HepG2 (cell line): ENCODE results near the gene KIF23. TPM values are rescaled to one million over a fixed set of nuclear protein-coding genes. Genes with fewer than 3 reads are reported as not detected.

Experiments
- ATAC-seq: fragments of 200-7000 bp; cut with Tn5 transposase; 3 replicates; pipeline ENCODE4 v1.9.1; 2020; ENCODE audit warnings: mild to moderate bottlenecking, moderate library complexity
- BruUV-seq: library from RNA; stranded (reverse); fragments of 400-500 nt; replicated peaks from 2 replicates; lab custom pipeline; 2021; lab: Mats Ljungman, UMichigan
- CTCF ChIA-PET: fragments of 300-600 bp; formaldehyde crosslinking; extraction: SDS; loops from one replicate; lab custom pipeline; 2021; ENCODE audit warnings: low total read pairs, inconsistent platforms, low intra/inter-chr PET ratio; lab: Yijun Ruan, JAX
- POLR2A ChIA-PET: fragments of 350-600 bp; sonication (Branson Sonifier 250); formaldehyde crosslinking; loops from one replicate; lab custom pipeline; 2020; ENCODE audit warnings: antibody characterized with exemption, inconsistent platforms; lab: Yijun Ruan, JAX
- DNase-seq: peaks from one replicate; pipeline ENCODE4 v3.0.0-alpha.2; 2015; ENCODE audit warnings: low spot score
- FAIRE-seq: peaks from 3 replicates; lab custom pipeline; 2011; peaks lifted over from hg19 to GRCh38; lab: Jason Lieb, UNC
- H2AFZ ChIP-seq: one replicate; pipeline ENCODE4 v1.6.1; 2011; ENCODE audit warnings: low read length, inconsistent platforms
- H3K27ac ChIP-seq: fragments of 300-600 bp; 3 replicates; pipeline ENCODE4 v1.8.0; 2011; ENCODE audit warnings: mixed run types, mild to moderate bottlenecking, mixed read lengths, low read length, inconsistent platforms; ENCODE audit not compliant: insufficient read depth; ENCODE audit errors: extremely low read length
- H3K27me3 ChIP-seq, 2 experiments: fragments of 200-600 bp in 1 of 2; 2 replicates in 1 of 2; 3 replicates in 1 of 2; pipeline versions ENCODE4 v1.6.0 to v1.8.0; 2011; ENCODE audit warnings: low read length in 2 of 2, mild to moderate bottlenecking in 2 of 2, moderate library complexity in 2 of 2, inconsistent platforms in 1 of 2; ENCODE audit not compliant: insufficient read depth in 2 of 2, control insufficient read depth in 1 of 2
- H3K36me3 ChIP-seq, 2 experiments: fragments of 200-600 bp in 1 of 2; replicated peaks in 1 of 2; 2 replicates in 1 of 2; 3 replicates in 1 of 2; pipeline versions ENCODE4 v1.5.1 to v1.8.0; 2011; ENCODE audit warnings: low read length in 2 of 2, inconsistent platforms in 1 of 2; ENCODE audit not compliant: insufficient read depth in 2 of 2, control insufficient read depth in 1 of 2
- H3K4me1 ChIP-seq: 2 replicates; pipeline ENCODE4 v1.5.1; 2012; ENCODE audit warnings: low read length, inconsistent platforms; ENCODE audit not compliant: insufficient read depth
- H3K4me2 ChIP-seq: 2 replicates; pipeline ENCODE4 v1.6.0; 2011; ENCODE audit warnings: low read depth, low read length, inconsistent platforms
- H3K4me3 ChIP-seq, 3 experiments: fragments of 200-600 bp in 1 of 3; sonication (generic), shearing (Covaris generic) in 1 of 3; replicated peaks in 1 of 3; 2 replicates each; pipeline ENCODE4 v1.5.1; 2011 to 2016; ENCODE audit warnings: low read length in 3 of 3, inconsistent platforms in 2 of 3, low read depth in 2 of 3, mild to moderate bottlenecking in 2 of 3, control low read depth in 1 of 3, mixed read lengths in 1 of 3; ENCODE audit not compliant: insufficient read depth in 1 of 3
- H3K79me2 ChIP-seq: one replicate; pipeline ENCODE4 v1.6.1; 2011; ENCODE audit warnings: low read length, inconsistent platforms; ENCODE audit not compliant: insufficient read depth
- H3K9ac ChIP-seq: 2 replicates; pipeline ENCODE4 v1.6.0; 2011; ENCODE audit warnings: mild to moderate bottlenecking, low read depth, low read length, inconsistent platforms; ENCODE audit not compliant: insufficient read depth
- H3K9me3 ChIP-seq: 2 replicates; pipeline ENCODE4 v1.5.1; 2012; ENCODE audit warnings: mild to moderate bottlenecking, low read length
- H4K20me1 ChIP-seq: 2 replicates; pipeline ENCODE4 v1.6.0; 2011; ENCODE audit warnings: inconsistent platforms, mild to moderate bottlenecking, low read length, moderate library complexity; ENCODE audit not compliant: insufficient read depth
- HNRNPL ChIP-seq: fragments of 200-400 bp; formaldehyde crosslinking; IDR thresholded peaks from 2 replicates; pipeline ENCODE4 v1.6.1; 2017; ENCODE audit warnings: mild to moderate bottlenecking, low read depth, low read length
- MEF2D ChIP-seq: sonication (generic); formaldehyde crosslinking; IDR thresholded peaks from 2 replicates; pipeline ENCODE4 v1.5.1; 2020; ENCODE audit warnings: mild to moderate bottlenecking, missing genetic modification reagents
- NCOR1 ChIP-seq: fragments of 200-600 bp; sonication (generic); IDR thresholded peaks from 2 replicates; pipeline ENCODE4 v1.7.0; 2017; ENCODE audit warnings: antibody characterized with exemption, low read length, borderline replicate concordance
- SRSF1 ChIP-seq: fragments of 200-400 bp; formaldehyde crosslinking; optimal IDR thresholded peaks from 2 replicates; pipeline ENCODE3; 2017; ENCODE audit warnings: mild to moderate bottlenecking, low read depth, low read length, moderate library complexity
- ZBTB38 ChIP-seq: sonication (generic); formaldehyde crosslinking; IDR thresholded peaks from 2 replicates; pipeline ENCODE4 v1.5.1; 2020; ENCODE audit warnings: mild to moderate bottlenecking, missing genetic modification reagents
- ZBTB7B ChIP-seq: sonication (generic); formaldehyde crosslinking; IDR thresholded peaks from 2 replicates; pipeline ENCODE4 v1.4.0; 2020; ENCODE audit warnings: missing genetic modification reagents
- ZFP36L2 ChIP-seq: sonication (generic); formaldehyde crosslinking; IDR thresholded peaks from 2 replicates; pipeline ENCODE4 v1.4.0; 2020; ENCODE audit warnings: missing genetic modification reagents
- WGBS: methylation state at CpG from one replicate; pipeline ENCODE4 v1.1.6; 2017; ENCODE audit warnings: low lambda C conversion rate; 5-methylcytosine and 5-hydroxymethylcytosine counted together
- in situ Hi-C: cut with HindIII; loops from 2 replicates; pipeline ENCODE4 v1.10.0; 2017; ENCODE audit warnings: low pct_unique_long_range_greater_than_20kb; ENCODE audit not compliant: extremely low pct_ligation_motif_present
- intact Hi-C: fragments of 100-400 bp; cut with micrococcal nuclease; formaldehyde crosslinking; loops from one replicate; pipeline ENCODE4 v1.10.0; 2022; ENCODE audit not compliant: unreplicated experiment
- polyA plus RNA-seq, 8 experiments: library from polyadenylated mRNA; depleted of rRNA in 3 of 8; stranded (reverse) in 7 of 8; unstranded in 1 of 8; fragments of >200 nt; fragmentation: Illumina TruSeq in 4 of 8; extraction: Trizol in 4 of 8; gene quantifications; 2 replicates each; pipeline versions ENCODE4 v1.2.1 to v1.2.3, GENCODE V29; 2011 to 2016; ENCODE audit warnings: low read depth in 4 of 8, missing spikeins in 1 of 8, mixed read lengths in 1 of 8; ENCODE audit not compliant: insufficient read depth in 1 of 8
- total RNA-seq, 5 experiments: library from RNA; depleted of rRNA; stranded (reverse); fragments of >200 nt; fragmentation: Illumina TruSeq; extraction: Trizol; gene quantifications; 2 replicates each; pipeline ENCODE4 v1.2.3, GENCODE V29; 2016; ENCODE audit warnings: low read depth in 1 of 5
- TF ChIP-seq, protein P1 (sequence below): sonication (generic); formaldehyde crosslinking; IDR thresholded peaks from 2 replicates; pipeline ENCODE4 v1.4.0; 2020; ENCODE audit warnings: missing genetic modification reagents, mild to moderate bottlenecking, borderline replicate concordance
- TF ChIP-seq, protein P2 (sequence below): IDR thresholded peaks from 2 replicates; pipeline ENCODE4 v1.6.1; 2012; ENCODE audit warnings: inconsistent platforms
- TF ChIP-seq, protein P3 (sequence below): sonication (generic); formaldehyde crosslinking; IDR thresholded peaks from 2 replicates; pipeline ENCODE4 v1.5.1; 2020; ENCODE audit warnings: missing genetic modification reagents, mild to moderate bottlenecking, borderline replicate concordance
- TF ChIP-seq, protein P4 (sequence below): sonication (generic); formaldehyde crosslinking; IDR thresholded peaks from 2 replicates; pipeline ENCODE4 v1.8.1; 2023; ENCODE audit warnings: missing genetic modification reagents, mild to moderate bottlenecking, borderline replicate concordance
- TF ChIP-seq, protein P5 (sequence below): sonication (generic); formaldehyde crosslinking; IDR thresholded peaks from 2 replicates; pipeline ENCODE4 v1.5.0; 2020; ENCODE audit warnings: mild to moderate bottlenecking, missing genetic modification reagents

Gene KIF23
- total and polyA plus RNA-seq, 2 of the 13 experiments (the other 11 are each of a cell fraction or from before 2014, with no cell fraction given) = 11.3 to 38.1 TPM

DNA sequence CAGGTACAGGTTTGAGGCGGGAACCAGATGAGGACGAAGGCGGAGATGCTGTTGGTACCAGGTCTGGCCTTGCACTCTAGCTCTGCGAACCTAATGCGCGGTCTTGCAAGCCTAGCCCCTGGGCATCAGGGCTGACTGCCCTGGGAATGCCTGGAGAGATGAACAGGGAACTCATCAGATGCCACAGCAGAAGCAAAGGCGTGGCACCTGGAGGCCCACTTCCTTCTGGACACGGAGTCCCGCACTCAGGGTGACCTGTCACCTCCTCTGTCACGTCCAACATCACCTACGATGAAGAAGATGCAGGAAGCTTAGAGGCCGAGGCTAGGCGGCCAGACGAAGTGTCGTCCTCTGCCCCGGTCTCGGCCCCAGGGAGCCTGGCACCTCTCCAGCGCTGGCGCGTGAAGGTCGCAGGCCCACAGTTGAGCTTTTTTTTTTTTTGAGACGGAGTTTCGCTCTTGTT lies 47.9 kb downstream of the KIF23 start:
- ChIA-PET POLR2A (interaction anchor here (0.8 to 4.0 kb wide), 6 partner anchors 9 to 643 kb away, joined by 3 to 149 read pairs (median 4); partner anchors contain the start of genes GLCE, KIF23 and RPLP1), CTCF (interaction anchor here (0.5 kb wide), 1 partner anchor 130 kb away, joined by 3 read pairs; no protein-coding TSS in a partner anchor)
- Histone ChIP-seq H2AFZ (no peak overlapping the region), H3K27ac (peak overlapping the region; percentile 86), H4K20me1 (no peaks in the 10 kb centered on the region), H3K9me3 (no peaks in the 10 kb centered on the region), H3K4me1 (peaks cover 32% of the 10 kb centered on the region), H3K27me3 (no peaks in the 10 kb centered on the region; a peak in 1 of 5 replicates), H3K4me2 (peak overlapping the region; percentile 97), H3K79me2 (no peaks in the 10 kb centered on the region), H3K9ac (peak overlapping the region; percentile 66), H3K4me3 (peak overlapping the region; percentile 32 to 79 (median 54); a peak in 5 of 6 replicates), H3K36me3 (no peaks in the 10 kb centered on the region; a peak in 1 of 5 replicates)
- TF ChIP-seq, protein P1, sequence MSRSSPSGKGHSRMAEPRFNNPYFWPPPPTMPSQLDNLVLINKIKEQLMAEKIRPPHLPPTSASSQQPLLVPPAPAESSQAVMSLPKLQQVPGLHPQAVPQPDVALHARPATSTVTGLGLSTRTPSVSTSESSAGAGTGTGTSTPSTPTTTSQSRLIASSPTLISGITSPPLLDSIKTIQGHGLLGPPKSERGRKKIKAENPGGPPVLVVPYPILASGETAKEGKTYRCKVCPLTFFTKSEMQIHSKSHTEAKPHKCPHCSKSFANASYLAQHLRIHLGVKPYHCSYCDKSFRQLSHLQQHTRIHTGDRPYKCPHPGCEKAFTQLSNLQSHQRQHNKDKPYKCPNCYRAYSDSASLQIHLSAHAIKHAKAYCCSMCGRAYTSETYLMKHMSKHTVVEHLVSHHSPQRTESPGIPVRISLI = peak; percentile 37; the same call in 1 of the 2 replicates
- TF ChIP-seq NCOR1 (0 out of 2 replicates have a peak, but pooled peaks have one; percentile 14), MEF2D (no peak), ZFP36L2 (CRISPR knock-in tag) (no peak), HNRNPL (0 out of 2 replicates have a peak, but pooled peaks have one; percentile 22), SRSF1 (peak; percentile 51), ZBTB7B (no peak), ZBTB38 (CRISPR knock-in tag) (0 out of 2 replicates have a peak, but pooled peaks have one; percentile 16)
- TF ChIP-seq, protein P2, sequence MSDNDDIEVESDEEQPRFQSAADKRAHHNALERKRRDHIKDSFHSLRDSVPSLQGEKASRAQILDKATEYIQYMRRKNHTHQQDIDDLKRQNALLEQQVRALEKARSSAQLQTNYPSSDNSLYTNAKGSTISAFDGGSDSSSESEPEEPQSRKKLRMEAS = 0 out of 2 replicates have a peak, but pooled peaks have one; percentile 9
- TF ChIP-seq, protein P3, sequence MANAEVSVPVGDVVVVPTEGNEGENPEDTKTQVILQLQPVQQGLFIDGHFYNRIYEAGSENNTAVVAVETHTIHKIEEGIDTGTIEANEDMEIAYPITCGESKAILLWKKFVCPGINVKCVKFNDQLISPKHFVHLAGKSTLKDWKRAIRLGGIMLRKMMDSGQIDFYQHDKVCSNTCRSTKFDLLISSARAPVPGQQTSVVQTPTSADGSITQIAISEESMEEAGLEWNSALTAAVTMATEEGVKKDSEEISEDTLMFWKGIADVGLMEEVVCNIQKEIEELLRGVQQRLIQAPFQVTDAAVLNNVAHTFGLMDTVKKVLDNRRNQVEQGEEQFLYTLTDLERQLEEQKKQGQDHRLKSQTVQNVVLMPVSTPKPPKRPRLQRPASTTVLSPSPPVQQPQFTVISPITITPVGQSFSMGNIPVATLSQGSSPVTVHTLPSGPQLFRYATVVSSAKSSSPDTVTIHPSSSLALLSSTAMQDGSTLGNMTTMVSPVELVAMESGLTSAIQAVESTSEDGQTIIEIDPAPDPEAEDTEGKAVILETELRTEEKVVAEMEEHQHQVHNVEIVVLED (CRISPR knock-in tag) = no peak
- TF ChIP-seq, protein P4, sequence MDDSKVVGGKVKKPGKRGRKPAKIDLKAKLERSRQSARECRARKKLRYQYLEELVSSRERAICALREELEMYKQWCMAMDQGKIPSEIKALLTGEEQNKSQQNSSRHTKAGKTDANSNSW = no peak
- TF ChIP-seq, protein P5, sequence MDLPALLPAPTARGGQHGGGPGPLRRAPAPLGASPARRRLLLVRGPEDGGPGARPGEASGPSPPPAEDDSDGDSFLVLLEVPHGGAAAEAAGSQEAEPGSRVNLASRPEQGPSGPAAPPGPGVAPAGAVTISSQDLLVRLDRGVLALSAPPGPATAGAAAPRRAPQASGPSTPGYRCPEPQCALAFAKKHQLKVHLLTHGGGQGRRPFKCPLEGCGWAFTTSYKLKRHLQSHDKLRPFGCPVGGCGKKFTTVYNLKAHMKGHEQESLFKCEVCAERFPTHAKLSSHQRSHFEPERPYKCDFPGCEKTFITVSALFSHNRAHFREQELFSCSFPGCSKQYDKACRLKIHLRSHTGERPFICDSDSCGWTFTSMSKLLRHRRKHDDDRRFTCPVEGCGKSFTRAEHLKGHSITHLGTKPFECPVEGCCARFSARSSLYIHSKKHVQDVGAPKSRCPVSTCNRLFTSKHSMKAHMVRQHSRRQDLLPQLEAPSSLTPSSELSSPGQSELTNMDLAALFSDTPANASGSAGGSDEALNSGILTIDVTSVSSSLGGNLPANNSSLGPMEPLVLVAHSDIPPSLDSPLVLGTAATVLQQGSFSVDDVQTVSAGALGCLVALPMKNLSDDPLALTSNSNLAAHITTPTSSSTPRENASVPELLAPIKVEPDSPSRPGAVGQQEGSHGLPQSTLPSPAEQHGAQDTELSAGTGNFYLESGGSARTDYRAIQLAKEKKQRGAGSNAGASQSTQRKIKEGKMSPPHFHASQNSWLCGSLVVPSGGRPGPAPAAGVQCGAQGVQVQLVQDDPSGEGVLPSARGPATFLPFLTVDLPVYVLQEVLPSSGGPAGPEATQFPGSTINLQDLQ = peak; percentile 46; the same call in 1 of the 2 replicates
- TSS peak; percentile 82 for BruUV-seq
- intact Hi-C loops (loop anchor here (2.0 to 5.0 kb wide), 2 partner anchors 47 to 130 kb away; partner anchors contain the start of gene KIF23), in situ Hi-C loops (loop anchor here (25.0 kb wide), 2 partner anchors 625 to 650 kb away; partner anchors contain the start of genes ANP32A and TLE3)
- no peak for FAIRE-seq
- DNase-seq = no peak
- peak; percentile 10 for ATAC-seq
- WGBS = 48% methylated on average over 17 of the region's 23 CpGs
